ENCODE results near the gene SPRR4.
"Not testable (repeated sequence)": the region's sequence is repeated elsewhere in the genome, so short reads cannot be mapped to it uniquely, and the experiment has no call there.

- not testable (repeated sequence) for TF ChIP-seq CTCF, POLR2A, EP300 (IDR thresholded peaks at IDR 0.05)
These were observed 40.8 kb downstream of the SPRR4 start for GRCh38 chr1:153011235-153011758.

All from ovary (tissue), 3 donors.